Epidermal melanocyte (primary cell): Measurements from ENCODE around the gene UBE2L3.

Experiments
- DNase-seq: peaks from one replicate; pipeline ENCODE4 v3.0.0; 2011; ENCODE audit warnings: low spot score; ENCODE audit not compliant: insufficient read length

The UBE2L3 gene

DNA sequence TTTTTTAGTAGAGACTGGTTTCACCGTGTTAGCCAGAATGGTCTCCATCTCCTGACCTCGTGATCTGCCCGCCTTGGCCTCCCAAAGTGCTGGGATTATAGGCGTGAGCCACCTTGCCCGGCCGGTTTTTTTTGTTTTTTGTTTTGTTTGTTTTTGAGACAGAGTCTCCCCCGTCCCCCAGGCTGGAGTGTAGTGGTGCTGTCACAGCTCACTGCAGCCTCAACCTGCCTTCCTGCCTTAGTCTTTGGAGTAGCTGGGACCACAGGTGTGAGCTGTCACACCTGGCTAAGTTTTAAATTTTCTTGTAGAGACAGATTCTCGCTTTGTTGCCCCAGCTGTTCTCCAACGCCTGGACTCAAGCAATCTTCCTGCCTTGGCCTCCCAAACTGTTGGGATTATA lies 101.5 kb downstream of the UBE2L3 start:
- DNase-seq, result no peak

- no peak for DNase-seq
Observed at GRCh38 chr22:21672107-21672629, 104.7 kb downstream of the UBE2L3 start.
